SK-N-SH (cell line): ENCODE results near the gene CCDC27. TPM values are rescaled to one million over a fixed set of nuclear protein-coding genes. Genes with fewer than 3 reads are reported as not detected.

Experiments
- CTCF ChIA-PET: fragments of 300-600, 350-600 bp; formaldehyde crosslinking; extraction: SDS; loops from one replicate; lab custom pipeline; 2021; lab: Yijun Ruan, JAX
- POLR2A ChIA-PET: fragments of 350-600 bp; sonication (Branson Sonifier 250); formaldehyde crosslinking; extraction: SDS; loops from one replicate; lab custom pipeline; 2020; ENCODE audit warnings: antibody characterized with exemption, inconsistent platforms; lab: Yijun Ruan, JAX
- DNase-seq: peaks from one replicate; pipeline ENCODE4 v3.0.0; 2012
- H2AFZ ChIP-seq: fragments of 200-600 bp; sonication (generic); 2 replicates; pipeline ENCODE4 v1.8.1; 2016; ENCODE audit warnings: antibody characterized with exemption, mild to moderate bottlenecking, low read depth
- H3F3A ChIP-seq: fragments of 200-600 bp; sonication (generic); replicated peaks from 2 replicates; pipeline ENCODE3; 2016; ENCODE audit warnings: antibody characterized with exemption, mild to moderate bottlenecking; ENCODE audit not compliant: insufficient read depth
- H3K27ac ChIP-seq, 2 experiments: fragments of 200-500 bp in 1 of 2; fragments of 200-600 bp in 1 of 2; sonication (Bioruptor generic) in 1 of 2; sonication (generic), shearing (Covaris generic) in 1 of 2; 2 replicates each; pipeline versions ENCODE4 v1.5.1 to v1.6.1; 2014 to 2016; ENCODE audit warnings: low read depth in 2 of 2, inconsistent platforms in 1 of 2, low read length in 1 of 2, mild to moderate bottlenecking in 1 of 2, mixed read lengths in 1 of 2
- H3K27me3 ChIP-seq: fragments of 200-600 bp; sonication (generic), shearing (Covaris generic); 2 replicates; pipeline ENCODE4 v1.6.1; 2016; ENCODE audit warnings: mixed run types; ENCODE audit not compliant: insufficient read depth
- H3K36me3 ChIP-seq, 2 experiments: fragments of 200-500 bp in 1 of 2; fragments of 200-600 bp in 1 of 2; sonication (Bioruptor generic) in 1 of 2; sonication (generic) in 1 of 2; replicated peaks in 1 of 2; 2 replicates each; pipeline versions ENCODE3 to v1.5.1; 2014 to 2016; ENCODE audit warnings: low read length in 1 of 2, mild to moderate bottlenecking in 1 of 2; ENCODE audit not compliant: insufficient read depth in 2 of 2, control insufficient read depth in 1 of 2
- H3K4me1 ChIP-seq, 2 experiments: fragments of 200-500 bp in 1 of 2; fragments of 200-600 bp in 1 of 2; sonication (Bioruptor generic) in 1 of 2; sonication (generic), shearing (Covaris generic) in 1 of 2; 2 replicates each; pipeline versions ENCODE4 v1.5.1 to v1.6.1; 2014 to 2016; ENCODE audit warnings: low read depth in 1 of 2, low read length in 1 of 2, mixed run types in 1 of 2; ENCODE audit not compliant: insufficient read depth in 2 of 2, control insufficient read depth in 1 of 2
- H3K4me2 ChIP-seq: fragments of 200-600 bp; sonication (generic), shearing (Covaris generic); 2 replicates; pipeline ENCODE4 v1.6.1; 2017; ENCODE audit warnings: mixed run types
- H3K4me3 ChIP-seq, 2 experiments: fragments of 200-500 bp in 1 of 2; fragments of 200-600 bp in 1 of 2; sonication (Bioruptor generic) in 1 of 2; sonication (generic), shearing (Covaris generic) in 1 of 2; 2 replicates each; pipeline versions ENCODE4 v1.5.1 to v1.8.1; 2014 to 2016; ENCODE audit warnings: low read depth in 2 of 2, inconsistent platforms in 1 of 2, low read length in 1 of 2, mild to moderate bottlenecking in 1 of 2, mixed read lengths in 1 of 2, moderate library complexity in 1 of 2
- H3K79me2 ChIP-seq: fragments of 200-600 bp; sonication (generic); 2 replicates; pipeline ENCODE4 v1.8.1; 2017; ENCODE audit warnings: mild to moderate bottlenecking; ENCODE audit not compliant: insufficient read depth
- H3K9ac ChIP-seq: fragments of 200-600 bp; sonication (generic); 2 replicates; pipeline ENCODE4 v1.6.1; 2017; ENCODE audit warnings: mixed run types
- H3K9me2 ChIP-seq: fragments of 200-600 bp; sonication (generic); 2 replicates; pipeline ENCODE4 v1.6.1; 2017; ENCODE audit warnings: mixed run types
- H3K9me3 ChIP-seq: fragments of 200-600 bp; sonication (generic); 2 replicates; pipeline ENCODE4 v1.6.1; 2017; ENCODE audit warnings: mixed run types, mild to moderate bottlenecking, moderate library complexity
- H4K20me1 ChIP-seq: fragments of 200-600 bp; sonication (generic); 2 replicates; pipeline ENCODE4 v1.6.1; 2017; ENCODE audit warnings: mild to moderate bottlenecking, mixed run types; ENCODE audit not compliant: insufficient read depth
- CHD2 ChIP-seq: fragments of 150-350 bp; IDR thresholded peaks from 2 replicates; pipeline ENCODE4 v1.6.1; 2018; ENCODE audit warnings: low read length; ENCODE audit not compliant: partially characterized antibody
- ELF1 ChIP-seq: IDR thresholded peaks from 2 replicates; pipeline ENCODE4 v1.4.0; 2012
- EP300 ChIP-seq, 2 experiments: IDR thresholded peaks; 2 replicates each; pipeline versions ENCODE4 v1.4.0 to v1.6.1; 2012; ENCODE audit warnings: borderline replicate concordance in 1 of 2, low read depth in 1 of 2, low read length in 1 of 2
- FOSL2 ChIP-seq: IDR thresholded peaks from 2 replicates; pipeline ENCODE4 v1.4.0; 2012; ENCODE audit warnings: low read depth, mild to moderate bottlenecking, moderate library complexity, borderline replicate concordance
- FOXM1 ChIP-seq: IDR thresholded peaks from 2 replicates; pipeline ENCODE4 v1.4.0; 2012; ENCODE audit warnings: low read depth, mild to moderate bottlenecking
- GATA2 ChIP-seq: sonication (generic); formaldehyde crosslinking; IDR thresholded peaks from 2 replicates; pipeline ENCODE4 v1.5.0; 2020; ENCODE audit warnings: mild to moderate bottlenecking, missing genetic modification reagents
- MXI1 ChIP-seq: IDR thresholded peaks from 2 replicates; pipeline ENCODE4 v1.6.1; 2012; ENCODE audit warnings: mild to moderate bottlenecking, low read depth, low read length, improper control_type of control experiment
- NFIC ChIP-seq: IDR thresholded peaks from 2 replicates; pipeline ENCODE4 v1.4.0; 2012; ENCODE audit warnings: borderline replicate concordance
- RAD21 ChIP-seq: IDR thresholded peaks from 2 replicates; pipeline ENCODE4 v1.6.1; 2012; ENCODE audit warnings: mild to moderate bottlenecking, low read length
- RCOR1 ChIP-seq: fragments of 150-350 bp; IDR thresholded peaks from 2 replicates; pipeline ENCODE4 v1.6.1; 2017; ENCODE audit warnings: antibody characterized with exemption, low read length
- RXRA ChIP-seq: IDR thresholded peaks from 2 replicates; pipeline ENCODE4 v1.4.0; 2012; ENCODE audit warnings: low read depth, mild to moderate bottlenecking, borderline replicate concordance
- SMC3 ChIP-seq: IDR thresholded peaks from 2 replicates; pipeline ENCODE4 v1.6.1; 2012; ENCODE audit warnings: low read depth, low read length, improper control_type of control experiment
- TAF1 ChIP-seq: IDR thresholded peaks from 2 replicates; pipeline ENCODE4 v1.6.1; 2012; ENCODE audit warnings: low read depth, mild to moderate bottlenecking, low read length, moderate library complexity, borderline replicate concordance
- TCF12 ChIP-seq: IDR thresholded peaks from 2 replicates; pipeline ENCODE4 v1.4.0; 2012
- TEAD4 ChIP-seq: IDR thresholded peaks from 2 replicates; pipeline ENCODE4 v1.4.0; 2012; ENCODE audit warnings: mild to moderate bottlenecking, borderline replicate concordance; ENCODE audit not compliant: insufficient read depth
- YY1 ChIP-seq: IDR thresholded peaks from 2 replicates; pipeline ENCODE4 v1.4.0; 2012; ENCODE audit warnings: low read depth, mild to moderate bottlenecking
- WGBS: methylation state at CpG from one replicate; pipeline ENCODE4 v1.1.6; 2017; ENCODE audit warnings: low lambda C conversion rate; 5-methylcytosine and 5-hydroxymethylcytosine counted together
- polyA plus RNA-seq, 3 experiments: library from polyadenylated mRNA; depleted of rRNA; stranded (reverse); fragments of >200 nt; gene quantifications; 2 replicates each; pipeline ENCODE4 v1.2.3, GENCODE V29; 2012
- TF ChIP-seq, protein P1 (sequence below): fragments of 150-350 bp; IDR thresholded peaks from 2 replicates; pipeline ENCODE4 v1.6.1; 2016; ENCODE audit warnings: mild to moderate bottlenecking, low read depth, low read length
- TF ChIP-seq, protein P2 (sequence below): fragments of 200-600 bp; sonication (generic); IDR thresholded peaks from 2 replicates; pipeline ENCODE4 v1.6.1; 2017; ENCODE audit warnings: antibody characterized with exemption, mild to moderate bottlenecking, moderate library complexity
- TF ChIP-seq, protein P3 (sequence below): IDR thresholded peaks from 2 replicates; pipeline ENCODE4; 2012

Gene CCDC27
- polyA plus RNA-seq, 1 of the 3 experiments (the other 2 are of a cell fraction) = not detected

DNA sequence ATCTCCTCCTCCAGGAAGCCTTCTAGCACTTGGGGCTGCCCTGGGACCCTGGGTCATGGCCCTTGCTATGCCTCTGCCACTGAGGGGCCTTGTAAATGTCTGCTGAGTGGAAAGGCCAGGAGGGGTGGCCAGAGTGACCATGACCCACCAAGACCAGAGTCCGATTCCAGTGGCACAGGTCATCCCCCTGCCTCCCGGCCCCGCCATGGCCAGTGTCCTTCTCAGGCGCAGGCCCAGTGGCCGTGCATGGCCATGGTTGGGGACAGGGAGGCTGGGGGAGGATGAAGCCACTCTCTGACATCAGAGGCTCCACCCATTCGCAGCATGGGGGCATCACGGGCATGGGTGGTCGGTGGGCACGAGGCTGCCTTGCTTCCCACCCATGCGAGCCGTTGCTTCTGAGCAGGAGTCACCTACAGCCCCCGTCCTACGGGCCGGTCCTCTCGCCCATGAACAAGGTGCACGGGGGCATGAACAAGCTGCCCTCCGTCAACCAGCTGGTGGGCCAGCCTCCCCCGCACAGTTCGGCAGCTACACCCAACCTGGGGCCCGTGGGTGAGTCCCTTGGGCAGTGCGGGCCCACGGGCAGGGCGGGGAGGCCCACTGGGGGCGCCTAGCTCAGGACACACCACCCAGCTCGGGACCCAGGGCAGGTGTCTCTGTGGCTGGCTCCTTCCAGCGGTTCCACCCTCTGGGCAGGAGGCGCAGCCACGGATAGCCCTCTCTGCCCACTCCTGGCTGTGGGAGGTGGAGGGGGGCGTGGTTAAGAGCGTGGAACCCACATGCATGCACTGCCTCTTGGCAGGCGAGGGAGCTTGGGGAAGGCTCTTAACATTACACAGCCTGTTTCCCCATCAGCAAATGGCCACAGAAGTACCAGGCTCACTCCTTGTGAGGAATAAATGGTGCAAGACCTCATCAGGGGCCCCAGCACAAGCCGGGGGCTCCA, 22.4 kb upstream of the CCDC27 start:
- no peak overlapping the region for H3K4me3 ChIP-seq
- no peak overlapping the region for H2AFZ ChIP-seq
- peaks cover 0 to 13% of the 10 kb centered on the region in 2 experiments; a peak in 1 of 4 replicates for H3K4me1 ChIP-seq
- H4K20me1 ChIP-seq = no peaks in the 10 kb centered on the region
- no peak overlapping the region for H3K4me2 ChIP-seq
- H3K27ac ChIP-seq = no peak overlapping the region
- H3K9me2 ChIP-seq = no peaks in the 10 kb centered on the region
- no peaks in the 10 kb centered on the region for H3F3A ChIP-seq
- H3K79me2 ChIP-seq = no peaks in the 10 kb centered on the region
- H3K27me3 ChIP-seq = no peaks in the 10 kb centered on the region
- ChIA-PET POLR2A (no interaction called here), CTCF (interaction anchor here (0.6 to 6.7 kb wide), 2 partner anchors 33 to 277 kb away, joined by 3 to 55 read pairs; no protein-coding TSS in a partner anchor)
- H3K9me3 ChIP-seq = no peaks in the 10 kb centered on the region
- TF ChIP-seq GATA2 (CRISPR knock-in tag) = no peak
- TF ChIP-seq TAF1 = no peak
- TF ChIP-seq, protein P1, sequence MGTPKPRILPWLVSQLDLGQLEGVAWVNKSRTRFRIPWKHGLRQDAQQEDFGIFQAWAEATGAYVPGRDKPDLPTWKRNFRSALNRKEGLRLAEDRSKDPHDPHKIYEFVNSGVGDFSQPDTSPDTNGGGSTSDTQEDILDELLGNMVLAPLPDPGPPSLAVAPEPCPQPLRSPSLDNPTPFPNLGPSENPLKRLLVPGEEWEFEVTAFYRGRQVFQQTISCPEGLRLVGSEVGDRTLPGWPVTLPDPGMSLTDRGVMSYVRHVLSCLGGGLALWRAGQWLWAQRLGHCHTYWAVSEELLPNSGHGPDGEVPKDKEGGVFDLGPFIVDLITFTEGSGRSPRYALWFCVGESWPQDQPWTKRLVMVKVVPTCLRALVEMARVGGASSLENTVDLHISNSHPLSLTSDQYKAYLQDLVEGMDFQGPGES = no peak
- no peak for TF ChIP-seq ELF1
- TF ChIP-seq, protein P2, sequence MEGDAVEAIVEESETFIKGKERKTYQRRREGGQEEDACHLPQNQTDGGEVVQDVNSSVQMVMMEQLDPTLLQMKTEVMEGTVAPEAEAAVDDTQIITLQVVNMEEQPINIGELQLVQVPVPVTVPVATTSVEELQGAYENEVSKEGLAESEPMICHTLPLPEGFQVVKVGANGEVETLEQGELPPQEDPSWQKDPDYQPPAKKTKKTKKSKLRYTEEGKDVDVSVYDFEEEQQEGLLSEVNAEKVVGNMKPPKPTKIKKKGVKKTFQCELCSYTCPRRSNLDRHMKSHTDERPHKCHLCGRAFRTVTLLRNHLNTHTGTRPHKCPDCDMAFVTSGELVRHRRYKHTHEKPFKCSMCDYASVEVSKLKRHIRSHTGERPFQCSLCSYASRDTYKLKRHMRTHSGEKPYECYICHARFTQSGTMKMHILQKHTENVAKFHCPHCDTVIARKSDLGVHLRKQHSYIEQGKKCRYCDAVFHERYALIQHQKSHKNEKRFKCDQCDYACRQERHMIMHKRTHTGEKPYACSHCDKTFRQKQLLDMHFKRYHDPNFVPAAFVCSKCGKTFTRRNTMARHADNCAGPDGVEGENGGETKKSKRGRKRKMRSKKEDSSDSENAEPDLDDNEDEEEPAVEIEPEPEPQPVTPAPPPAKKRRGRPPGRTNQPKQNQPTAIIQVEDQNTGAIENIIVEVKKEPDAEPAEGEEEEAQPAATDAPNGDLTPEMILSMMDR = no peak
- TF ChIP-seq RAD21 = no peak
- TF ChIP-seq FOXM1 = no peak
- TF ChIP-seq YY1 = no peak
- no peak for TF ChIP-seq NFIC
- TF ChIP-seq, protein P3, sequence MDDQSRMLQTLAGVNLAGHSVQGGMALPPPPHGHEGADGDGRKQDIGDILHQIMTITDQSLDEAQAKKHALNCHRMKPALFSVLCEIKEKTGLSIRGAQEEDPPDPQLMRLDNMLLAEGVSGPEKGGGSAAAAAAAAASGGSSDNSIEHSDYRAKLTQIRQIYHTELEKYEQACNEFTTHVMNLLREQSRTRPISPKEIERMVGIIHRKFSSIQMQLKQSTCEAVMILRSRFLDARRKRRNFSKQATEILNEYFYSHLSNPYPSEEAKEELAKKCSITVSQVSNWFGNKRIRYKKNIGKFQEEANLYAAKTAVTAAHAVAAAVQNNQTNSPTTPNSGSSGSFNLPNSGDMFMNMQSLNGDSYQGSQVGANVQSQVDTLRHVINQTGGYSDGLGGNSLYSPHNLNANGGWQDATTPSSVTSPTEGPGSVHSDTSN = no peak
- TF ChIP-seq TCF12 = no peak
- TF ChIP-seq MXI1 = no peak
- TF ChIP-seq EP300 (IDR thresholded peaks at IDR 0.05; ENCODE audit: borderline replicate concordance in 1 of 2, low read depth in 1 of 2, low read length in 1 of 2) = no peak
- no peak for TF ChIP-seq FOSL2
- no peak for TF ChIP-seq RXRA
- no peak for TF ChIP-seq RCOR1
- TF ChIP-seq TEAD4 = no peak
- no peak for TF ChIP-seq CHD2
- no peak for TF ChIP-seq SMC3
- no peak for DNase-seq
- peaks cover 0 to 1% of the 10 kb centered on the region in 2 experiments for H3K36me3 ChIP-seq
- no peak overlapping the region for H3K9ac ChIP-seq
- WGBS = 60% methylated on average over 12 of the region's 32 CpGs
